Liver (tissue), 3 donors: ENCODE measurements around the gene FRYL.

Source experiments
- ATF3 ChIP-seq: IDR thresholded peaks from 2 replicates; pipeline ENCODE4 v1.6.1; 2016; ENCODE audit warnings: antibody characterized with exemption
- CTCF ChIP-seq: fragments of 150-350 bp; IDR thresholded peaks from 2 replicates; pipeline ENCODE4 v1.5.1; 2017; ENCODE audit warnings: improper control_type of control experiment, low read depth, low read length; ENCODE audit not compliant: missing input control
- GABPA ChIP-seq, 2 donors: IDR thresholded peaks in 1 of 2; conservative IDR thresholded peaks in 1 of 2; 2 replicates each; pipeline ENCODE4 v1.6.1; 2016; ENCODE audit warnings: antibody characterized with exemption in 2 of 2, mild to moderate bottlenecking in 1 of 2, moderate library complexity in 1 of 2
- JUND ChIP-seq, 2 donors: IDR thresholded peaks; 2 replicates each; pipeline ENCODE4 v1.6.1; 2016; ENCODE audit warnings: antibody characterized with exemption in 2 of 2
- MAX ChIP-seq: IDR thresholded peaks from 2 replicates; pipeline ENCODE4 v1.6.1; 2016; ENCODE audit warnings: antibody characterized with exemption
- RAD21 ChIP-seq, 2 donors: IDR thresholded peaks; 2 replicates each; pipeline ENCODE4 v1.6.1; 2016; ENCODE audit warnings: antibody characterized with exemption in 2 of 2, mild to moderate bottlenecking in 2 of 2
- REST ChIP-seq: IDR thresholded peaks from 2 replicates; pipeline ENCODE4 v1.6.1; 2016; ENCODE audit warnings: antibody characterized with exemption, mild to moderate bottlenecking
- RXRA ChIP-seq, 2 donors: IDR thresholded peaks; 2 replicates each; pipeline ENCODE4 v1.6.1; 2017 to 2018; ENCODE audit warnings: antibody characterized with exemption in 2 of 2, mild to moderate bottlenecking in 1 of 2
- SP1 ChIP-seq: IDR thresholded peaks from 2 replicates; pipeline ENCODE4 v1.6.1; 2018; ENCODE audit warnings: antibody characterized with exemption, mild to moderate bottlenecking
- TAF1 ChIP-seq: conservative IDR thresholded peaks from 2 replicates; pipeline ENCODE4 v1.6.1; 2016; ENCODE audit warnings: antibody characterized with exemption, mild to moderate bottlenecking
- ZBTB33 ChIP-seq: IDR thresholded peaks from 2 replicates; pipeline ENCODE4 v1.6.1; 2016; ENCODE audit warnings: antibody characterized with exemption
- donor health status: healthy.
- donor health status: healthy.

GRCh38 chr4:48585401-48585800 is 194.7 kb downstream of the FRYL start:
- TF ChIP-seq CTCF (no peak), REST (no peak), ZBTB33 (no peak), MAX (no peak), SP1 (no peak), RAD21 (IDR thresholded peaks at IDR 0.05) (no peak), TAF1 (no peak), JUND (IDR thresholded peaks at IDR 0.05) (no peak), GABPA (IDR thresholded peaks at IDR 0.05 in 1 of 2, conservative IDR thresholded peaks at IDR 0.05 in 1 of 2) (no peak), ATF3 (no peak), RXRA (IDR thresholded peaks at IDR 0.05) (no peak)
